ENCODE measurements around the gene COIL. TPM values are rescaled to one million over a fixed set of nuclear protein-coding genes. Genes with fewer than 3 reads are reported as not detected.

COIL gene
- total and polyA plus RNA-seq, 9 of the 15 experiments (the other 6 are each of a cell fraction or from before 2014, with no cell fraction given) = 23.9 to 41.3 (median 28.7) TPM

DNA sequence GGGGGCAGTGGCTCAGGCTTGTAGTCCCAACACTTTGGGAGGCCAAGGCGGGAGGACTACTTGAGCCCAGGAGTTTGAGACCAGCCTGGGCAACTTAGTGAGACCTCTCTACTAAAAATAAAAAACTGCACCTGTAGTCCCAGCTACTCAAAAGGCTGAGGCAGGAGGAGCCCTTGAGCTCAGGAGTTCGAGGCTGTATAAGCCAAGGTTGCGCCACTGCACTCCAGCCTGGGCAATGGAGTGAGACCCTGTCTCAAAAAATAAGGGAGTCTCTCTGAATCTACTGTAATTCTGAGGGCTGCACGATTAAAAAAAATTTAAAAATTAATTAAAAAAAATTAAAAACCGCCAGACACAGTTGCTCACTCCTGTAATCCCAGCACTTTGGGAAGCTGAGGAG lies 3.9 kb downstream of the COIL start (continued):
- TF ChIP-seq, protein P1, sequence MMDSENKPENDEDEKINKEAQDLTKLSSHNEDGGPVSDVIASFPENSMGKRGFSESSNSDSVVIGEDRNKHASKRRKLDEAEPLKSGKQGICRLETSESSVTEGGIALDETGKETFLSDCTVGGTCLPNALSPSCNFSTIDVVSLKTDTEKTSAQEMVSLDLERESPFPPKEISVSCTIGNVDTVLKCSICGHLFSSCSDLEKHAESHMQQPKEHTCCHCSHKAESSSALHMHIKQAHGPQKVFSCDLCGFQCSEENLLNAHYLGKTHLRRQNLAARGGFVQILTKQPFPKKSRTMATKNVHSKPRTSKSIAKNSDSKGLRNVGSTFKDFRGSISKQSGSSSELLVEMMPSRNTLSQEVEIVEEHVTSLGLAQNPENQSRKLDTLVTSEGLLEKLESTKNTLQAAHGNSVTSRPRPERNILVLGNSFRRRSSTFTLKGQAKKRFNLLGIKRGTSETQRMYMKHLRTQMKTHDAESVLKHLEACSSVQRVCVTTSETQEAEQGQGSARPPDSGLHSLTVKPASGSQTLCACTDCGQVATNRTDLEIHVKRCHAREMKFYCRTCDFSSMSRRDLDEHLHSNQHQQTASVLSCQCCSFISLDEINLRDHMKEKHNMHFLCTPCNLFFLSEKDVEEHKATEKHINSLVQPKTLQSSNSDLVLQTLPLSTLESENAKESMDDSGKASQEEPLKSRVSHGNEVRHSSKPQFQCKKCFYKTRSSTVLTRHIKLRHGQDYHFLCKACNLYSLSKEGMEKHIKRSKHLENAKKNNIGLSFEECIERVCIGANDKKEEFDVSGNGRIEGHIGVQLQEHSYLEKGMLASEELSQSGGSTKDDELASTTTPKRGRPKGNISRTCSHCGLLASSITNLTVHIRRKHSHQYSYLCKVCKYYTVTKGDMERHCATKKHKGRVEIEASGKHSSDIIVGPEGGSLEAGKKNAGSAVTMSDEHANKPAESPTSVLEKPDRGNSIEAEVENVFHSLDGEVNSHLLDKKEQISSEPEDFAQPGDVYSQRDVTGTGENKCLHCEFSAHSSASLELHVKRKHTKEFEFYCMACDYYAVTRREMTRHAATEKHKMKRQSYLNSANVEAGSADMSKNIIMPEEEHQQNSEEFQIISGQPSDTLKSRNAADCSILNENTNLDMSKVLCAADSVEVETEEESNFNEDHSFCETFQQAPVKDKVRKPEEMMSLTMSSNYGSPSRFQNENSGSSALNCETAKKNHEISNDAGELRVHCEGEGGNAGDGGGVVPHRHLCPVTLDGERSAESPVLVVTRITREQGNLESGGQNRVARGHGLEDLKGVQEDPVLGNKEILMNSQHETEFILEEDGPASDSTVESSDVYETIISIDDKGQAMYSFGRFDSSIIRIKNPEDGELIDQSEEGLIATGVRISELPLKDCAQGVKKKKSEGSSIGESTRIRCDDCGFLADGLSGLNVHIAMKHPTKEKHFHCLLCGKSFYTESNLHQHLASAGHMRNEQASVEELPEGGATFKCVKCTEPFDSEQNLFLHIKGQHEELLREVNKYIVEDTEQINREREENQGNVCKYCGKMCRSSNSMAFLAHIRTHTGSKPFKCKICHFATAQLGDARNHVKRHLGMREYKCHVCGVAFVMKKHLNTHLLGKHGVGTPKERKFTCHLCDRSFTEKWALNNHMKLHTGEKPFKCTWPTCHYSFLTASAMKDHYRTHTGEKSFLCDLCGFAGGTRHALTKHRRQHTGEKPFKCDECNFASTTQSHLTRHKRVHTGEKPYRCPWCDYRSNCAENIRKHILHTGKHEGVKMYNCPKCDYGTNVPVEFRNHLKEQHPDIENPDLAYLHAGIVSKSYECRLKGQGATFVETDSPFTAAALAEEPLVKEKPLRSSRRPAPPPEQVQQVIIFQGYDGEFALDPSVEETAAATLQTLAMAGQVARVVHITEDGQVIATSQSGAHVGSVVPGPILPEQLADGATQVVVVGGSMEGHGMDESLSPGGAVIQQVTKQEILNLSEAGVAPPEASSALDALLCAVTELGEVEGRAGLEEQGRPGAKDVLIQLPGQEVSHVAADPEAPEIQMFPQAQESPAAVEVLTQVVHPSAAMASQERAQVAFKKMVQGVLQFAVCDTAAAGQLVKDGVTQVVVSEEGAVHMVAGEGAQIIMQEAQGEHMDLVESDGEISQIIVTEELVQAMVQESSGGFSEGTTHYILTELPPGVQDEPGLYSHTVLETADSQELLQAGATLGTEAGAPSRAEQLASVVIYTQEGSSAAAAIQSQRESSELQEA (IDR thresholded peaks at IDR 0.05; ENCODE audit: low read depth) = no peak
- TF ChIP-seq E2F1 (CRISPR knock-in tag; IDR thresholded peaks at IDR 0.05) (no peak), CHD4 (IDR thresholded peaks at IDR 0.05; ENCODE audit: insufficient read depth, insufficient replicate concordance, low read depth, low read length, poor library complexity, severe bottlenecking) (no peak), RBM14 (IDR thresholded peaks at IDR 0.05; ENCODE audit: borderline replicate concordance, insufficient read depth, low read depth, low read length) (no peak), ZBTB12 (CRISPR knock-in tag; IDR thresholded peaks at IDR 0.05) (no peak), NR0B1 (IDR thresholded peaks at IDR 0.05; ENCODE audit: partially characterized antibody) (no peak), ZNF134 (CRISPR knock-in tag; conservative IDR thresholded peaks at IDR 0.05) (no peak)
